ENCODE results near the gene DCTN4.

DNA sequence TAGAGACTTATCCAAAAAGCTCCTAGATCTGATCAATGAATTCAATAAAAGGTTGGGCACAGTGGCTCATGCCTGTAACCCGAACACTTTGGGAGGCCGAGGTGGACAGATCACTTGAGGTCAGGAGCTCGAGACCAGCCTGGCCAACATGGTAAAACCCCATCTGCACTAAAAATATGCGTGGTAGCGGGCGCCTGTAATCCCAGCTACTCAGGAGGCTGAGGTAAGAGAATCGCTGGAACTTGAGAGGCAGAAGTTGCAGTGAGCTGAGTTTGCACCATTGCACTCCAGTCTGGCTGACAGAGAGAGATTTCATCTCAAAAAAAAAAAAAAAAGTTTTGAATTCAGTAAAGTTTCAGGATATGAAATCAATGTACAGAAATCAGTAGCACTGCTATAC lies 20.0 kb downstream of the DCTN4 start:
- TF ChIP-seq, protein P1, sequence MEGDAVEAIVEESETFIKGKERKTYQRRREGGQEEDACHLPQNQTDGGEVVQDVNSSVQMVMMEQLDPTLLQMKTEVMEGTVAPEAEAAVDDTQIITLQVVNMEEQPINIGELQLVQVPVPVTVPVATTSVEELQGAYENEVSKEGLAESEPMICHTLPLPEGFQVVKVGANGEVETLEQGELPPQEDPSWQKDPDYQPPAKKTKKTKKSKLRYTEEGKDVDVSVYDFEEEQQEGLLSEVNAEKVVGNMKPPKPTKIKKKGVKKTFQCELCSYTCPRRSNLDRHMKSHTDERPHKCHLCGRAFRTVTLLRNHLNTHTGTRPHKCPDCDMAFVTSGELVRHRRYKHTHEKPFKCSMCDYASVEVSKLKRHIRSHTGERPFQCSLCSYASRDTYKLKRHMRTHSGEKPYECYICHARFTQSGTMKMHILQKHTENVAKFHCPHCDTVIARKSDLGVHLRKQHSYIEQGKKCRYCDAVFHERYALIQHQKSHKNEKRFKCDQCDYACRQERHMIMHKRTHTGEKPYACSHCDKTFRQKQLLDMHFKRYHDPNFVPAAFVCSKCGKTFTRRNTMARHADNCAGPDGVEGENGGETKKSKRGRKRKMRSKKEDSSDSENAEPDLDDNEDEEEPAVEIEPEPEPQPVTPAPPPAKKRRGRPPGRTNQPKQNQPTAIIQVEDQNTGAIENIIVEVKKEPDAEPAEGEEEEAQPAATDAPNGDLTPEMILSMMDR (conservative IDR thresholded peaks at IDR 0.05; ENCODE audit: low read depth, low read length) = no peak
- TF ChIP-seq EZH2 (IDR thresholded peaks at IDR 0.05; ENCODE audit: borderline replicate concordance, low read depth, low read length, poor library complexity, severe bottlenecking) = no peak

Measured in A673 (cell line).